Measurements from ENCODE around the gene SMG5. TPM values are rescaled to one million over a fixed set of nuclear protein-coding genes. Genes with fewer than 3 reads are reported as not detected.
"Not testable (repeated sequence)": the region's sequence is repeated elsewhere in the genome, so short reads cannot be mapped to it uniquely, and the experiment has no call there.

The SMG5 gene
- total and polyA plus RNA-seq, 9 donors: 30.1 to 54.6 (median 38.3) TPM

DNA sequence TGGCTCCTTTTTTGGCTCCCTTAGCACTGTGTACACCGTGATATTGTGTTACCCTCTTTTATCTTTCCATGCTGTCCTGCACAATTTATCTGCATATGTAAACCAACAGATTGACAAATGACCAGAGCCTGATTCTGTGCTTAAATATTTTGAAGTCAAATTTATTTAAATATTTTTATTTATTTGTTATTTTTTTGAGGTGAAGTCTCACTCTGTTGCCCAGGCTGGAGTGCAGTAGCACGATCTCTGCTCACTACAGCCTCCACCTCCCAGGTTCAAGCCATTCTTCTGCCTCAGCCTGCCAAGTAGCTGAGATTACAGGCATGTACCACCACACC lies 57.0 kb downstream of the SMG5 start:
- WGBS, 3 donors: 8 to 17% (median 11%) methylated on average over 2 of the region's 2 CpGs
- no peak overlapping the region for H3K27ac ChIP-seq
- H3K27me3 ChIP-seq: no peaks in the 10 kb centered on the region
- H3K36me3 ChIP-seq: no peaks in the 10 kb centered on the region
- no peaks in the 10 kb centered on the region for H3K4me1 ChIP-seq (ENCODE audit: insufficient read depth)
- TF ChIP-seq EP300 (IDR thresholded peaks at IDR 0.05): no peak
- TF ChIP-seq, protein P1, sequence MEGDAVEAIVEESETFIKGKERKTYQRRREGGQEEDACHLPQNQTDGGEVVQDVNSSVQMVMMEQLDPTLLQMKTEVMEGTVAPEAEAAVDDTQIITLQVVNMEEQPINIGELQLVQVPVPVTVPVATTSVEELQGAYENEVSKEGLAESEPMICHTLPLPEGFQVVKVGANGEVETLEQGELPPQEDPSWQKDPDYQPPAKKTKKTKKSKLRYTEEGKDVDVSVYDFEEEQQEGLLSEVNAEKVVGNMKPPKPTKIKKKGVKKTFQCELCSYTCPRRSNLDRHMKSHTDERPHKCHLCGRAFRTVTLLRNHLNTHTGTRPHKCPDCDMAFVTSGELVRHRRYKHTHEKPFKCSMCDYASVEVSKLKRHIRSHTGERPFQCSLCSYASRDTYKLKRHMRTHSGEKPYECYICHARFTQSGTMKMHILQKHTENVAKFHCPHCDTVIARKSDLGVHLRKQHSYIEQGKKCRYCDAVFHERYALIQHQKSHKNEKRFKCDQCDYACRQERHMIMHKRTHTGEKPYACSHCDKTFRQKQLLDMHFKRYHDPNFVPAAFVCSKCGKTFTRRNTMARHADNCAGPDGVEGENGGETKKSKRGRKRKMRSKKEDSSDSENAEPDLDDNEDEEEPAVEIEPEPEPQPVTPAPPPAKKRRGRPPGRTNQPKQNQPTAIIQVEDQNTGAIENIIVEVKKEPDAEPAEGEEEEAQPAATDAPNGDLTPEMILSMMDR (IDR thresholded peaks at IDR 0.05): no peak
- no peak for TF ChIP-seq POLR2A (IDR thresholded peaks at IDR 0.05)
- H3K9me3 ChIP-seq: no peaks in the 10 kb centered on the region
- H3K4me3 ChIP-seq: no peak overlapping the region
- no peak for DNase-seq
- intact Hi-C loops (cut with DNase I): loop anchor here (1.0 to 5.0 kb wide), 5 partner anchors 73 to 135 kb away; partner anchors contain the start of gene SEMA4A (in 1 of the 4)

DNA sequence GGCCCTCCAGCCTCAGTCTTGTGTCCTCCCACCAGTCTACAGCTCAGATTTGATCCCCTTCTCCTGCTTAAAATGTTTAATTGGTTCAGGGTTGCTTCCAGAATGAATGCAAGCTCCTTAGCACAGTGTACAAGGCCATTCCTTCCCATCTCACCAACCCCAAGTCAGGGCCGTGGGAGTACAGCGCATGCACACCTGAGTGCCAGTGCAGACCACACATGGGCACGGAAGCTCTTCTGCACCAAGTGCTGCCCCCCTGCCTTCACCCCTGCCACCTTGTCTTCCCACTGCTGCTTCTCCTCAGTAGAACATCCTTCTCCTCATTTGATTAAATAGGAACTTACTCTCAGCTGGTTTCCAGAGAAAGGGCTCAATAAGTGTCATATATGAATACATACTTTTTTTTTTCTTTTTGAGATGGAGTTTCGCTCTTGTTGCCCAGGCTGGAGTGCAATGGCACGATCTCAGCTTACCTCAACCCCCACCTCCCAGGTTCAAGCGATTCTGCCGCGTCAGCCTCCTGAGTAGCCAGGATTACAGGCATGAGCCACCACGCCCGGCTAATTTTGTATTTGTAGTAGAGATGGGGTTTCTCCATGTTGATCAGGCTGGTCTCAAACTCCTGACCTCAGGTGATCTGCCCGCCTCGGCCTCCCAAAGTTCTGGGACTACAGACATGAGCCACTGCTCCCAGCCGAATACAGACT lies 60.5 kb downstream of the SMG5 start:
- WGBS, 3 donors: 89 to 94% (median 91%) methylated on average over 13 of the region's 13 CpGs
- Histone ChIP-seq H3K36me3 (no peaks in the 10 kb centered on the region), H3K4me1 (ENCODE audit: insufficient read depth) (no peaks in the 10 kb centered on the region), H3K9me3 (no peaks in the 10 kb centered on the region), H3K27ac (no peak overlapping the region), H3K4me3 (no peak overlapping the region), H3K27me3 (no peaks in the 10 kb centered on the region)
- DNase-seq: no peak
- no peak for TF ChIP-seq POLR2A (IDR thresholded peaks at IDR 0.05)
- intact Hi-C loops (cut with DNase I): loop anchor here in 1 of 4 donors (5.0 kb wide), 1 partner anchor 130 kb away; no protein-coding TSS in a partner anchor

DNA sequence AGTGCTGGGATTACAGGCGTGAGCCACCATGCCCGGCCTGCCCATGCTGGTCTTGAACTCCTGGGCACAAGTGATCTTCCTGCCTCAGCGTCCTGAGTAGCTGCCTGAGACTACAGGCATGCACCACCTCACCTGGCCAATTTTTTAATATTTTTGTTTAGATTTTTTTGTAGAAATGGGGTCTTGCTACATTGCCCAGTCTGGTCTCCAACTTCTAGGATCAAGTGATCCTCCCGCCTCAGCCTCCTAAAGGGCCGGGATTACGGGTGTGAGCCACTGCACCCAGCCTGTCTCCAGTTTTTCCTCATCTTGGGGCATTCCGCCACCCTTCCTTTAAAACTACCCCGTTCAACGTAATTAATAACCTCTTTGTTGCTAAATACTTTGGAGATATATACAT lies 62.4 kb downstream of the SMG5 start:
- intact Hi-C loops (cut with DNase I): loop anchor here in 1 of 4 donors (5.0 kb wide), 1 partner anchor 128 kb away; no protein-coding TSS in a partner anchor
- WGBS, 3 donors: 95 to 96% (median 96%) methylated on average over 9 of the region's 9 CpGs
- Histone ChIP-seq H3K36me3 (no peaks in the 10 kb centered on the region), H3K4me3 (no peak overlapping the region), H3K9me3 (no peaks in the 10 kb centered on the region), H3K27ac (no peak overlapping the region), H3K27me3 (no peaks in the 10 kb centered on the region), H3K4me1 (ENCODE audit: insufficient read depth) (no peaks in the 10 kb centered on the region)
- no peak for TF ChIP-seq EP300 (IDR thresholded peaks at IDR 0.05)
- TF ChIP-seq, protein P1 (IDR thresholded peaks at IDR 0.05): no peak
- no peak for TF ChIP-seq POLR2A (IDR thresholded peaks at IDR 0.05)
- no peak for DNase-seq

GRCh38 chr1:156217871-156218270 lies 64.8 kb downstream of the SMG5 start:
- Histone ChIP-seq H3K27ac (no peak overlapping the region), H3K4me3 (no peak overlapping the region), H3K27me3 (no peaks in the 10 kb centered on the region), H3K36me3 (no peaks in the 10 kb centered on the region), H3K9me3 (no peaks in the 10 kb centered on the region), H3K4me1 (ENCODE audit: insufficient read depth) (peaks cover 5% of the 10 kb centered on the region)
- intact Hi-C loops (cut with DNase I): no loop called here
- 65 to 94% (median 77%) methylated on average over 2 of the region's 2 CpGs for WGBS, 3 donors
- DNase-seq: no peak
- TF ChIP-seq, protein P1 (IDR thresholded peaks at IDR 0.05): no peak
- TF ChIP-seq POLR2A (IDR thresholded peaks at IDR 0.05) (no peak), EP300 (IDR thresholded peaks at IDR 0.05) (no peak)

GRCh38 chr1:156216361-156217086 lies 66.1 kb downstream of the SMG5 start:
- not testable (repeated sequence) for DNase-seq

More at GRCh38 chr1:156216361-156217086, 66.1 kb downstream of the SMG5 start:
- WGBS, 3 donors: 91 to 98% (median 97%) methylated on average over 55 of the region's 55 CpGs
- H3K36me3 ChIP-seq; H3K9me3 ChIP-seq; H3K4me1 ChIP-seq (ENCODE audit: insufficient read depth); H3K27ac ChIP-seq; H3K27me3 ChIP-seq; H3K4me3 ChIP-seq; intact Hi-C loops (cut with DNase I): not testable (repeated sequence)

Data from ovary (tissue), 9 donors.